ENCODE data around the gene MSANTD4.
"Not testable (repeated sequence)": the region's sequence is repeated elsewhere in the genome, so short reads cannot be mapped to it uniquely, and the experiment has no call there.

Gene MSANTD4

GRCh38 chr11:106014035-106014434 lies 8.0 kb downstream of the MSANTD4 start:
- H3K4me3 ChIP-seq (ENCODE audit: low read length), result no peak overlapping the region
- no peaks in the 10 kb centered on the region for H3K9me3 ChIP-seq (ENCODE audit: control insufficient read depth, insufficient read depth, low read length)
- peaks cover 4% of the 10 kb centered on the region; the same call in 1 of the 2 replicates for H3K36me3 ChIP-seq (ENCODE audit: control insufficient read depth, insufficient read depth, low read length)
- WGBS (ENCODE audit: insufficient coverage, insufficient read length), result no CpG with 5 or more reads among the region's 2 CpGs
- H3K27me3 ChIP-seq (ENCODE audit: control insufficient read depth, insufficient read depth, low read length), result no peaks in the 10 kb centered on the region
- H3K27ac ChIP-seq (ENCODE audit: low read length), result no peak overlapping the region
- DNase-seq (ENCODE audit: low read depth, low spot score), result no peak
- H3K4me1 ChIP-seq (ENCODE audit: control insufficient read depth, insufficient read depth, low read length), result no peaks in the 10 kb centered on the region

GRCh38 chr11:106012744-106013143 lies 9.3 kb downstream of the MSANTD4 start:
- DNase-seq (ENCODE audit: low read depth, low spot score), result no peak
- no peaks in the 10 kb centered on the region for H3K9me3 ChIP-seq (ENCODE audit: control insufficient read depth, insufficient read depth, low read length)
- no peaks in the 10 kb centered on the region for H3K27me3 ChIP-seq (ENCODE audit: control insufficient read depth, insufficient read depth, low read length)
- no peaks in the 10 kb centered on the region for H3K4me1 ChIP-seq (ENCODE audit: control insufficient read depth, insufficient read depth, low read length)
- no peak overlapping the region for H3K4me3 ChIP-seq (ENCODE audit: low read length)
- no peak overlapping the region for H3K27ac ChIP-seq (ENCODE audit: low read length)
- WGBS (ENCODE audit: insufficient coverage, insufficient read length), result no CpG with 5 or more reads among the region's 3 CpGs
- peaks cover 4% of the 10 kb centered on the region; the same call in 1 of the 2 replicates for H3K36me3 ChIP-seq (ENCODE audit: control insufficient read depth, insufficient read depth, low read length)

- DNase-seq (ENCODE audit: low read depth, low spot score), result no peak
- Histone ChIP-seq H3K4me3 (ENCODE audit: low read length) (no peak overlapping the region), H3K4me1 (ENCODE audit: control insufficient read depth, insufficient read depth, low read length) (no peaks in the 10 kb centered on the region; the same call in 1 of the 2 replicates), H3K9me3 (ENCODE audit: control insufficient read depth, insufficient read depth, low read length) (no peaks in the 10 kb centered on the region), H3K36me3 (ENCODE audit: control insufficient read depth, insufficient read depth, low read length) (peaks cover 6% of the 10 kb centered on the region; the same call in 1 of the 2 replicates), H3K27me3 (ENCODE audit: control insufficient read depth, insufficient read depth, low read length) (no peaks in the 10 kb centered on the region), H3K27ac (ENCODE audit: low read length) (no peak overlapping the region)
- no CpG with 5 or more reads among the region's 2 CpGs for WGBS (ENCODE audit: insufficient coverage, insufficient read length)
Measured at GRCh38 chr11:106011481-106011880, 10.6 kb downstream of the MSANTD4 start.

- H3K4me3 ChIP-seq (ENCODE audit: low read length); H3K27me3 ChIP-seq (ENCODE audit: control insufficient read depth, insufficient read depth, low read length); H3K27ac ChIP-seq (ENCODE audit: low read length); H3K4me1 ChIP-seq (ENCODE audit: control insufficient read depth, insufficient read depth, low read length); DNase-seq (ENCODE audit: low read depth, low spot score); H3K9me3 ChIP-seq (ENCODE audit: control insufficient read depth, insufficient read depth, low read length); H3K36me3 ChIP-seq (ENCODE audit: control insufficient read depth, insufficient read depth, low read length): not testable (repeated sequence)
- WGBS (ENCODE audit: insufficient coverage, insufficient read length), result no CpG with 5 or more reads among the region's 4 CpGs
Measured at GRCh38 chr11:106003094-106003493, 18.9 kb downstream of the MSANTD4 start.

GRCh38 chr11:106001304-106002012 lies 20.6 kb downstream of the MSANTD4 start:
- H3K4me3 ChIP-seq (ENCODE audit: low read length), result no peak overlapping the region
- no peaks in the 10 kb centered on the region for H3K4me1 ChIP-seq (ENCODE audit: control insufficient read depth, insufficient read depth, low read length)
- WGBS (ENCODE audit: insufficient coverage, insufficient read length), result no CpG with 5 or more reads among the region's 4 CpGs
- no peak overlapping the region for H3K27ac ChIP-seq (ENCODE audit: low read length)
- no peaks in the 10 kb centered on the region for H3K36me3 ChIP-seq (ENCODE audit: control insufficient read depth, insufficient read depth, low read length)
- no peaks in the 10 kb centered on the region for H3K27me3 ChIP-seq (ENCODE audit: control insufficient read depth, insufficient read depth, low read length)
- no peaks in the 10 kb centered on the region for H3K9me3 ChIP-seq (ENCODE audit: control insufficient read depth, insufficient read depth, low read length)
- DNase-seq (ENCODE audit: low read depth, low spot score), result no peak

- no peak overlapping the region for H3K27ac ChIP-seq (ENCODE audit: low read length)
- H3K4me3 ChIP-seq (ENCODE audit: low read length), result no peak overlapping the region
- H3K36me3 ChIP-seq (ENCODE audit: control insufficient read depth, insufficient read depth, low read length), result peaks cover 2% of the 10 kb centered on the region; the same call in 1 of the 2 replicates
- no CpG with 5 or more reads among the region's 4 CpGs for WGBS (ENCODE audit: insufficient coverage, insufficient read length)
- no peaks in the 10 kb centered on the region for H3K4me1 ChIP-seq (ENCODE audit: control insufficient read depth, insufficient read depth, low read length)
- H3K27me3 ChIP-seq (ENCODE audit: control insufficient read depth, insufficient read depth, low read length), result no peaks in the 10 kb centered on the region
- H3K9me3 ChIP-seq (ENCODE audit: control insufficient read depth, insufficient read depth, low read length), result no peaks in the 10 kb centered on the region
- DNase-seq (ENCODE audit: low read depth, low spot score), result no peak
Measured at GRCh38 chr11:105991888-105992287, 30.2 kb downstream of the MSANTD4 start.

- Histone ChIP-seq H3K27ac (ENCODE audit: low read length) (no peak overlapping the region), H3K27me3 (ENCODE audit: control insufficient read depth, insufficient read depth, low read length) (no peaks in the 10 kb centered on the region), H3K36me3 (ENCODE audit: control insufficient read depth, insufficient read depth, low read length) (no peaks in the 10 kb centered on the region), H3K4me3 (ENCODE audit: low read length) (no peak overlapping the region), H3K4me1 (ENCODE audit: control insufficient read depth, insufficient read depth, low read length) (no peaks in the 10 kb centered on the region), H3K9me3 (ENCODE audit: control insufficient read depth, insufficient read depth, low read length) (no peaks in the 10 kb centered on the region)
- no CpG with 5 or more reads among the region's 2 CpGs for WGBS (ENCODE audit: insufficient coverage, insufficient read length)
- DNase-seq (ENCODE audit: low read depth, low spot score), result no peak
Measured at GRCh38 chr11:105989124-105989523, 32.9 kb downstream of the MSANTD4 start.

DNA sequence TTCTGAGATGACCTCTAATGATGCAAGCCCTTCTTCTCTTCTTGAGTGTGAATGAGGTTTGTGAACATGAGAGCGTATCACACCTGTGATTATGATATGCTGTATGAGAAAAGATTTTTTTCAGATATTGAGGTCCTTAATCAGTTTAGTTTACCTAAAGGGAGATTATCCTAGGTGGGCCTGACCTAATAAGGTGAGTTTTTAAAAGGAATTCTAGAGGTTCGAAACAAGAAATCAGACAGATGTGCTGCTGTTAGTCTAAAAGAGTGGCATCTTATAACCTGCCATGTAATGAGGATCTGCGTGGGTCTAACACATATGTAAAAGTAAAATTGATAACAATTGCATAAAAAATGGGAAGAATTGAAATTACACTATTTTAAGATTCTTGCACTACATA lies 33.8 kb downstream of the MSANTD4 start:
- Histone ChIP-seq H3K9me3 (ENCODE audit: control insufficient read depth, insufficient read depth, low read length) (no peaks in the 10 kb centered on the region), H3K4me3 (ENCODE audit: low read length) (no peak overlapping the region), H3K27me3 (ENCODE audit: control insufficient read depth, insufficient read depth, low read length) (no peaks in the 10 kb centered on the region), H3K4me1 (ENCODE audit: control insufficient read depth, insufficient read depth, low read length) (no peaks in the 10 kb centered on the region), H3K27ac (ENCODE audit: low read length) (no peak overlapping the region), H3K36me3 (ENCODE audit: control insufficient read depth, insufficient read depth, low read length) (no peaks in the 10 kb centered on the region)
- no CpG with 5 or more reads among the region's 3 CpGs for WGBS (ENCODE audit: insufficient coverage, insufficient read length)
- no peak for DNase-seq (ENCODE audit: low read depth, low spot score)

DNA sequence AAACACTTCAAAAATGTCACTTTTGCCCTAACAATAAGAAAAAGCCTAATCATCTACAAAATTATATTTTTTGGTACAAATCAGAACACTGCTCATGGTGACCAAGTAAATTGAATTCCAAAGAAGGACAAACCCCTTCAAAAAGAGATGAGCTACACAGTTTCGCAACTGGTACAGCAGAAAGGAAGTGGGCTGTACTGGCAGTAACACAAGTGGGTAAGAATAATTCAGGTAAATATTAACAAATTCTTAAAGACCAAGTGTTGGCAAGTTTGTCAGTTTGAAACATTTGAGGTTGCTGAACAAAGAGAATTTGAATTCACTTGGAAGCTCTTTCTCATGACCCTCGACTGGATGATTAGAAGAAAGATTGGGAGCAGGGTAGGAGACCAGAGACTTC lies 35.5 kb downstream of the MSANTD4 start:
- no peak for DNase-seq (ENCODE audit: low read depth, low spot score)
- Histone ChIP-seq H3K27ac (ENCODE audit: low read length) (no peak overlapping the region), H3K9me3 (ENCODE audit: control insufficient read depth, insufficient read depth, low read length) (no peaks in the 10 kb centered on the region), H3K4me1 (ENCODE audit: control insufficient read depth, insufficient read depth, low read length) (no peaks in the 10 kb centered on the region), H3K27me3 (ENCODE audit: control insufficient read depth, insufficient read depth, low read length) (no peaks in the 10 kb centered on the region), H3K4me3 (ENCODE audit: low read length) (no peak overlapping the region), H3K36me3 (ENCODE audit: control insufficient read depth, insufficient read depth, low read length) (no peaks in the 10 kb centered on the region)
- no CpG with 5 or more reads among the region's 2 CpGs for WGBS (ENCODE audit: insufficient coverage, insufficient read length)

- Histone ChIP-seq H3K4me1 (ENCODE audit: control insufficient read depth, insufficient read depth, low read length) (no peaks in the 10 kb centered on the region), H3K27me3 (ENCODE audit: control insufficient read depth, insufficient read depth, low read length) (no peaks in the 10 kb centered on the region), H3K27ac (ENCODE audit: low read length) (no peak overlapping the region), H3K4me3 (ENCODE audit: low read length) (no peak overlapping the region), H3K9me3 (ENCODE audit: control insufficient read depth, insufficient read depth, low read length) (no peaks in the 10 kb centered on the region), H3K36me3 (ENCODE audit: control insufficient read depth, insufficient read depth, low read length) (no peaks in the 10 kb centered on the region)
- no peak for DNase-seq (ENCODE audit: low read depth, low spot score)
- no CpG with 5 or more reads among the region's 10 CpGs for WGBS (ENCODE audit: insufficient coverage, insufficient read length)
Measured at GRCh38 chr11:105979997-105980703, 41.9 kb downstream of the MSANTD4 start.

Measured in iPS DF 6.9 (cell line).